GM19035 (cell line): ENCODE results near the gene TMED10.

Experiments used
- ATAC-seq: cut with Tn5 transposase; IDR thresholded peaks from one replicate; pipeline ENCODE4 v1.9.1; 2021; ENCODE audit not compliant: unreplicated experiment

The TMED10 gene

DNA sequence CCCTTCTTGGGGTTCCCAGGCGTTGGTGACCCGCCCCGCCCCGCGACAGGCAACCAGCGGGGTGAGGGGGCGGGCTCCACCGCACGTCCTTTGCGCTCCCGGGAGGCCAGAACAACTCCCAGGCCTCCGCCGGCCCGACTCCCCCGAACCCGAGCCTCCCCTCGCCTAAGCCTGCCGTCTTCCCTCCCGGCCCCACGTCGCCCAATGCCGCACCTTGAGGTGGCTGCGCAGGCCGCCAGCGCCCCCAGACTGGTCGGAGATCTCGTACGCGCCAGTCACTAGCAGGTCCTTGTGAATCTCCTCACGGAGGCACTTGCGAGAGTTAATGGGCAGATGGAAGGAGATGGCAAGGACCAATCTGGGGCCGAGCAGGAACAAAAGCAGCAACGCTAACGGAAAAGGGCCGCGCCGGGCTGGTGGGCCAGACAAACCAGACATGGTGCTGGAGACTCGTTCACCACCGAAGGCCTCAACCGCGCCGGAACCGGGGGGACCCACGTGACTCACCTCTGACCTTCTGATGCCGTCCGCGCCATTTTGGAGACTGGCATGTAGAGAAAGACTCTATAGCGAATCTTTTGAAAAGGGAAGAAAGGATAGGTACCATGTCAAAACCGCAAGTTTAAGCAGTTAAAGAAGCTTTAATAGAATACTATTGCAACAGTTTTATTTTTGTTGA, at the start of gene TMED10:
TMED10 (minus strand) TSS at position 471 of the 679 bp plus-strand sequence; CDS start at position 438, 33 bp downstream.
- ATAC-seq: peak; percentile 74

DNA sequence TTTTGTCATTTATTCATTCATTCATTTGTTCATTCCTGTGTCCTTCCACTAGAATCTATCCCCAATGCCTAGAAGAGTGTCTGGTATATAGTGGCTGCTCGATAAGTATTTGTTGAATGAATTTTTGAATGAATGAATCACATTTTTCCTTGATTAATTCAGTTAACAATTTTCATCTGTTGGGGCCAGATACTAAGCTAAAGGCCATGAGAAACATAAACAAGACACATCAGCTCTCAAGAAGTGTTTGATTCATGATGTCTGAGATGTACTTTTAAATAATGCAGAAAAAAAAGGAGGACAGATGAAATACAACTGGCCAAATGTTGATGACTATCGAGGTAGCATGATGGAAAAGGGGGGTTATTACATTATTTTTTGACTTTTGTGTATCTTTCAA, 48.1 kb upstream of the TMED10 start:
- ATAC-seq: no peak

DNA sequence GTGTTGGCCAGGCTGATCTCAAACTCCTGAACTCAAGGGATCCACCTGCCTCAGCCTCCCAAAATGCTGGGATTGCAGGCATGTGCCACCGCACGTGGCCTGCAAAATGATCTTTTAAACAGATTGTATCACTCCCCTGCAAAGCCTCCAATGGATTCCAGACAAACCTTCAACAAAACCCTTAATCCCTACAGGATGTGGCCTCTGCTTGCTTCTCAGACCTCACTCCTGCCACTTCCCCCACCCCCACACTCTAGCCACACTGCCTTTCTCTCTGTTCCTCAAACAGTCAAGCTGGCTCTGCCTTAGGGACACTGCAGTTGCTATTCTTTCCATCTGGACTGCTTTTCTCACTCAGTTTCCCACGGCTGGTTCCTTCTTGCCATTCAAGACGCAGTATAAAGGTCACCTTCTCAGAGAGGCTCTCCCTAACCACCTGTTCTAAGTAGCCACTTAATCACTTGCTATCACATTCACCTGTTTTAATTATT, 47.3 kb upstream of the TMED10 start:
- peak; percentile 40 for ATAC-seq

DNA sequence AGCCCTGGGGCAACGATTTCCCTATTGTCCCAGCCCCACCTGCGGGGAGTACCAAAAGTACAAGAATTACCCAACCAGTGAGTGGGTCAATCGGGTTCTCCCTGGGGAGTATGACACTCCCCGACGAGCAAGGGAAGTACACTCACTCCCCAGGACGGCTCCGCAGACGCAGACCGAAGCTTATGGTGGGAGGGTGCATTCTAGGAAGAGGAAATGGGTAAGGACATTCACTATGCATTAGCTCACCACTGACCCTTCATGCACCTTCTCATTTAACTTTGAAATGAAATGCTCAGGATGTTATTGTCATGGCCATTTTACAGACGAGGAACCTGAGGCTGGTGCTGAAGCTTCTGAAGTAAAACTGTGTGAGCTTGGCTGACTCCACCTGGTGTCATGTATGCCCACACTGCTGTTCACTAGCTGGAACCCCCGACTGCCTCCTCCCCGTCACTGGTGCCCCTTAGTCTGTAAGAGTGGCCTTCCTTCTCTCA, 45.8 kb upstream of the TMED10 start:
- ATAC-seq: no peak

DNA sequence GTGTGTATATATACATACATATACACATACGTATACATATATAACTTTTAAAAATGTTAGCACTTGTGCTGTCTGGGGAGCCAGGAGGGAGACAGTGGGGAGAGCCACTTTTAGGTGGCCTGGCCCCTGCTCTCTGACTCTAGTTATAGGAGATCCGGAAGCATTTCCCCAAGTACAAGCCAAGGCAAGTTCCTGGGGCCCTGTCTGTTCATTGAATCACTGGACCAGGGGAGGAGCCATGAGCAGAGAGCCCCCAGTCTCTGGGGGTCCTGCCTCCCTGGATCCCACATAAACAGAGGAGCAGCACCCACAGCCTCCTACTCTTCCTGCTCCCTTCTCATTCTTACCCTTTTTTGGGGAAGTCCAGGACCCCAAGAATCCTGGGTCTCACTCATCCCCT, 45.4 kb upstream of the TMED10 start:
- no peak for ATAC-seq

DNA sequence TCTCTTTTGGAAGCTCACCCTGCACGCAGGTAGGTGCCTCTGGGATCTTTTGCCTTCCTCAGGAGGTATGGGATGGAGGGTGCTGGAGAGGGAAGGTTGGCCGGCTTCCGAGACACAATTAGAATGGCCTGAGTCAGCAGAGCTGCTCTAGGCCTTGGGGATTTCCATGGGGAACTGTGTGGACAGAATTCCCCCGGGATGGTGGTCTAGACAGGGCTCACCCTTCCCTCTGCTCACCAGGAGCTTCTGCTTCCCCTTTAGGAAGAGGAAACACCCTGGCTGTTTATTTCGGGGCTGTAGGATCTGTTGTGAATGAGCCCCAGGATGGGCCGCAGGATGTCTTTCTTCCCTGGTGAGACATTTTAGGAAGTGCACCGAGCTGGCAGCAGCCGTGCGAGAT, 43.7 kb upstream of the TMED10 start:
- no peak for ATAC-seq

DNA sequence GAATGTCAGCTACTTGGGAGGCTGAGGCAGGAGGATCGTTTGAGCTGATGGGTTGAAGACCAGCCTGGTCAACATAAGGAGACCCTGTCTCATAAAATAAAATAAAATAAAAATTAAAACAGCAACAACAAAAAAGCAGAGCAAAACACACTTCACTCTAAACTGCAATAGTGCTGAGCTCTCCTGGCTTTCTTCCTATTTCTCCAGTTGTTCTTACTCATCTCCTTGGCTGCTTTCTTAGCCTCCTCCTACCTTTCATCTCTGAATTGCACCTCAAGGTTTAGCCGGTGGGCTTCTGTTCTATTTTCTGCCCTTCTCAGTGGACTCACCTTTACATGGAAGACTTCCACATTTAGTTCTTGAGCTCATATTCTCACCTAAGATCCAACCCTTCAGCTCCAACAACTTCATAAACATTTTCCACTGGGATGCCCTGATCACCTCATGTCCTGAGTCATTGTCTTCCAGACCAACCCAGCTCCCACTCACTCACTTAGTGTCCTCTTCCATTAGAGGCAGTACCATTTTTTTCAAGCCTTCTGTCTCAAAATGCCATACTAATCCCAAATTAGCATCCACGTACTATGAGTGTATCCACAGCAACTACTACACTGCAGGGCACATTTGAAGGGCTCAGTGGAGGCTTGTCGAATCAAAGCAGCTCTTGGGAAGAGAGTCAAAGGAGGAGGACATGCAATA, 41.2 kb upstream of the TMED10 start:
- ATAC-seq: no peak

DNA sequence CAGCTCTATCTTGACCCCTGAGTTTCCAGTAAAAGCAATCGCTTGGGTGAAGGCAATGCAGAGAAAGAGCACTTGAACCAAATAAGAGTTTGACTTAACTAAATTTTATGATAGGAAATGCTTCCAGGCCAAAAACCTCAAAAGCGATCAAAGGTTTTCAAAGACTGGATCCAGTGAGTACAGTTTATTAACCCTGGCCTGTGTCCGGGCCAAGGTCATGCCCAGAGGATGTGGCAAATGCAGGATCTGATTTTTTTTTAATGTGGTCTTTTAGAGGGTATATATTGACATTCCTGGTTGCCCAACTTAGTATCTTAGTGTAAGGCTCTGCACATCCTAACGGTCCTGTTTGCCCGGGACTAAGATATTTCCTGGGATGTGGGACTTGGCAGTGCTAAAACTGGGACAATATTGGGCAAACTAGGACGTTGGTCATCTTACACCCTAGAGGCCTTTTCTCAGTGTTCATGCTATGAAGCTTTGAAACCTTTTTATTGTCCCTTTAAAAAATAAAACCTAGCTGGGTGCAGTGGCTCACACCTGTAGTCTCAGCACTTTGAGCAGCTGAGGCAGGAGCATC, 40.1 kb upstream of the TMED10 start:
- no peak for ATAC-seq

DNA sequence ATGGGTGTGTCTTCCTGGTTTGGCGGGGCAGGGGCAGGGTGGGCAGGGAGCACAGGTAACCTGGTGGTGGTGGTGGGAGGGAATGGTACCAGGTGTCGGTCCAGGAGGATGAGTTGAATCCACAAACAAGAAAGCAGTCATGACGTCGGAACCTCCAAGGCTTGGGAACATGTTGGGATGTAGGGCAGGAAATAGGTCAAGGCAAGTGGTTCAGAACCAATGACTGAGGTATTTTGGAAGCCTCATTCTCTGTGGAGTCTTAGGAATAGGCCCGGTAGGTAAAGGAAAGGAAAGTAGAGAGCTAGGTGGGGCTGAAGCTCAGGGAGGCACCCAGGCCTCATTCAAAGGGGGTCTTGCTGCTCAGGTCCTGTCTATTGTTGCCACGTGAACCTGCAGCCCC, 39.1 kb upstream of the TMED10 start:
- ATAC-seq: no peak

DNA sequence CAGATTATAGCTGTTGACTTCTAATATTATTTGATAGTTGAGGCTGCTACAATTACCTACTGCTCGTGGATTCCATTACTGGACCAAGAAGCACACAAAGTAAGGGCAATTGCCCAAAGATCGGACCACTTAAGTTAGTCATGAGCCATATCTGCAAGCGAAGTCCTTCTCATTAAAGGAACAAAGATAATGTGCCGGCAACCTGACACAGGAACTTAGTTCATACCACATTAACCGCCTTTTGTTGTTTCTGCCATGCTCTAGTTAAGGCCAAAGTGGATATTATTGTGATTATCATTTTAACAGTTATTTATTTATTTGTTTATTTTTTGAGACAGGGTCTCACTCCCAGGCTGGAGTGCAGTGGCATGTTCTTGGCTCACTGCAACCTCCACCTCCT, 38.1 kb upstream of the TMED10 start:
- no peak for ATAC-seq

DNA sequence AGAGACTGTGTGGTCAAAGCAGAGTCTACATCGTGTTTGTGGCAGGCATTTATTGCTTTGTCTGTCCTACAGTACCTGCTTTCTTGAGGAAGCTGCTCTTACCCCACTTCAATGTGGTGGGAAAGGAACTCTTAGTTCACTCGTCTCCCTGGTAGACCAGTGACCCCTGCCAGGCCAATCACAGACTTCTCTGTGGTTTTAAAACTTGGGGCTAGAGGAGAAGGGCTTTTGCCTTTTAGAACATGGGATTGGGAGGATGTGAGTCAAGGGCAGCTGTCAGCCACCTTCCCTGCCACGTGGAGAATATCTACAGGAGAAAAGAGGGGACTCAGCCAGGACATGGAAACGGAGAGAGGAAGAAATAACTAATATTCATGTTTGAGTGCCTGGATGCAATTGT, 36.8 kb upstream of the TMED10 start:
- no peak for ATAC-seq

DNA sequence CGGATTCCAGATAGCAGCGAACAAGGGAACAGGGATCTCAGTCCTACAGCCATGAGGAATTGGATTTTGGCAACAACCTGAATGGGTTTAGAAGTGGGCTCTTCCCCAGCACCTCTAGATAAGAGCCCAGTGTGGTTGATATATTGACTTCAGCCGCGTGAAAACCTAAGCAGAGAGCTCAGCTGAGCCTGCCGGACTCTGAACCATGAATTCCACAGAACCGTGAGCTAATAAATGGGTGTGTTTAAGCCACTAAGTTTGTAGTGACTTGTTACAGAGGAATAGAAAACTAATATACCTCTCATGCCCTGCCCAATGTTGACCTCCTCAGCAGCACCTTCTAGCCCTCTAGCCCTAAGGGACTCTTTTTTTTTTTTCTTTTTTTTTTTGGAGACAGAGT, 32.4 kb upstream of the TMED10 start:
- ATAC-seq: no peak

DNA sequence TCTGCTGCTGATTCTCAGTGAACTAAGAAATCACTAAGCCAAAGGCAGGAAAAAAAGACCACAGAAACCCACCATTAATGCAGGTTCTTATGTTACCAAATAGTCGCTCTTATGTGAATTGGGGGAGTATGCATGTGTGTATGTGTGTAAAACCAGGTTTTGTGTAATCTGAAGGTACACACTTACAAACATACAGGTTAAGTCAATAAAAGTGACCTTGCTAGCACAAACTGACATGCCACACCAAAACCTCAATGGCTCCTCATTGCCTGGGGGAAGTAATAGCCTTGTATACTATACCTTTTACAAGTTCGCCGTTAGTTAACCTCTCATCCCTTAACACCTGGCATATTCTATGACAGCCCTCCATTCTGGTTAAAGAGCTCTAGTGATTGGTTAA, 29.8 kb upstream of the TMED10 start:
- no peak for ATAC-seq

DNA sequence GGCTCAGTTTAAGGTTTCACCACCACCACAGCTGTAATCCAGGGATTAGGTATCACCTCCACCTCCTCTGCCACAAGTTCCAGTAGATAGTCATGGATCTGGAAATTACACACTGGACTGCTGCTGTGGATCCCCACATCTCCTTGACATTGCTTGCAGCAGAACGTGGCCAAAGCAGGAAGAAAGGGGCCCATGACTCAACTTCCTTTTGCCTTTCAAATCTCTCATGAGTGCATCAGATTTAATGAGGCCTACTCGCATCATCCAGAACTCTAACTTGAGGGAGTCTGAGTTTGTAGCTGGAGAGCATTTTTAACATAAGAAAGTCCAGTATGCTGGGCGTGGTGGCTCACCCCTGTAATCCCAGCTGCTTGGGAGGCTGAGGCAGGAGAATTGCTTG, 29.2 kb upstream of the TMED10 start:
- no peak for ATAC-seq

DNA sequence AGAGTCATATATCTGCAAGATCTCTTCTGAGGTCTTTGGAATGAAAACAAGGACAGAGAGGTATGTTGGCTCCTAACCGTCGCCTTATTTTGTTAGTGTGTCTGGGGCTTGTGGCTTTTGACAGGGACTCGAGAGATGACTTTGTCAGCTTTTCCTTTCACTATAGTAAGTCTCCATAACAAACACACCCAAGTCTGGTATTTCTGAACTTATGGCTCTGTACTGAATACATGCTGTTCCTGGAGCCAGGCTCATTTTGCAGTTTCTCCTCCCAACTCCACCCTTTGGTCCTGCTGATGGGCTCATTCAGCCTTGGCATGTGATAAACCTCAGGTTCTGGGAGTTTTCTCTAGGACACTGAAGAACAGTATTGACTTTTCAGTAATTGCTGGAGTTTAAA, 27.7 kb upstream of the TMED10 start:
- no peak for ATAC-seq

DNA sequence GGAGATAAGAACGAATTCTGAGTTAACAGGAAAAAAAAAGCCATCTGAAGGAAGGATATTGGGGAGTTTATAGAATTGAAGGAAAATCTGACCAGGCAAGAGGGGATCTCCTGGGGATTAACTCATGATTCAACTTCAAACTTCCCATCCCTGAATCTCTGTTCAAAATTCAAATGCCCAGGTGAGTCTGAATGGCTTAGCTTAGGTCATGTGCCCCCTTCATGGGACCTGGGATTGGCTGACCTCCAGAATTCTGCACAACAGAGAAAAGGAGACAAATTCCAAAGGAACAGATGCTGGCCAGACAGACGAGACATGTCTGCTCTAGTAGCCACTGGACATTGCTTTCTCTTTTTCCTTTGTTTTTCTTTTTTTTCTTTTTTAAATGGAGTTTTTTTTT, 26.2 kb upstream of the TMED10 start:
- no peak for ATAC-seq

DNA sequence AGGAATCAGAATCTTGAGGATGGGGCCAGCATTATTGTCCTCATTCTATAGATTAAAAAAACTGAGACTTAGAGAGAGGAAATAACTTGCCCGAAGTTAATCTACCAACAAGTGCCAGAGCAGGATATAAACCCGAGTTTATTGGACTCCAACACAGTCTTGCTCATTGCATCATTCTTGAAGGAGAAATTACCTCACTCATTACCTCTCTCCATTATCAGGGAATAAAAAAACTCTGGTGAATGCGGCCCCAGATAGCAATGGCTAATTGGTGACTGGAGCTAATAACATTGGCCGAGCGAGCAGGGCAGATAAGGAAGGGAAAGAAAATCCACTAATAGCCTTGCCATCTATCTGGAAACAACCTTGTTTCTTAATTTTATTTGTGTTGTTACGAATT, 24.7 kb upstream of the TMED10 start:
- ATAC-seq: no peak

DNA sequence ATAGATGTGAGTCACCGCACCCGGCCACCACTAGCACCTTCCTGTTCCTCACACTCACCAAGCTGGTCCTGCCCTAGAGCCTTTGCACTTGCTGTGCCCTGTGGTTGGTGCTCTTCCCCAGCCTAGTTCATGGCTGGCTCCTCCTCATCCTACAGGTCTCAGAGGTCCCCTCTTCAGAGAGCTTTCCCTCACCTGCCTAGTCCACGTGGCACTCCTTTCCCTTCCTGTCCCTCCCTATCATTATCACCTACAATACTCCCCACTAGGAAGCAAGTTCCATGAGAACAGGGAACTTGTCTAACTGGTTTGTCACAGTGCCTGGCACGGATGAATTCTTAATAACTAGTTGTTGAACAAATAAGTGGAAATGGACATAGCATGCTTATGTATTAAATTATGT, 24.0 kb upstream of the TMED10 start:
- no peak for ATAC-seq

DNA sequence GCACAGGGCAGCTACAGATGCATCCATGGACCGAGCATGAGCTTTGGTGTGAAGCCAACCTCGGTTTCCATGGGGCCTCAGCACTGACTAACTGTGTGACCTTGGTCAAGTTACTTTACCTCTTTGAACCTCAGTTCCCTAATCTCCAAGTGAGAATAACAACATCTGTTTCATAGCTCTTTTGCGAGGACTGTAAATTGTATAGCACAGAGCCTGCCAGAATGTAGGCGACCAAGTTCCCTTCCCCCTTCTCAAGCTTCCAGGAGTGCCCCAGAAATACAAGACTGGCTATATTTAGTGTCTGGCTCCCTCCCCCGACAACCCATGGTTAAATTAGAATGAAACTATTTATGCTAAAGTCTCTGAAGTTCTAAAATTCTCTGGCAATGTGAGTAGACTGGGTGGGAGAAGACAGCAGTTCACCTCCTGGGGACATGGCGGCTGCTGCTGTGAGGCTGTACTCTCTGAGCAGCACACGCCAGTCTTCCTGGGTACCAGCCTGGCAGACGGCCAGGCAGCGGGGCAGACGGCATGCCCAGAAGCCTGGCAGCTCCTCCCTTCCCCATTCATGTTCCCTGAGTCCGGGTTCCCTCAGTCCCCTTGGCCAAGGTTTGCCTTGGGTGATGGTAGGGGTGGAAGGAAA, 22.0 kb upstream of the TMED10 start:
- no peak for ATAC-seq

DNA sequence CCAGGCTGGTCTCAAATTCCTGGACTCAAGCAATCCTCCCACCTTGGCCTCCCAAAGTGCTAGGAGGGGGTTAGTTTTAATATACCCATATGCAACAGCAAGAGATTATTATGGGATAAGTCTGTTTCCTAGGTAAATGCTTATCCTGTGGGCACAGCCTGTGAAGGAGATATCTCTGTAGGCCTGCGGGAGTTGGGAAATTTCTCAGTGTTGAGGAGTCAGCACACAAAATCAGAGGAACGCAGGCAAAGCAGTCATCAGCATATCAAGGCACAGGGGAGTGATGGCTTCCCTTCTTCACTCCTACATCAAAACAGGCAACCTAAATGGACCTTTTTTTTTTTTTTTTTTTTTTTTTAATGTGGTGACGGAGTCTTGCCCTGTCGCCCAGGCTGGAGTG, 20.9 kb upstream of the TMED10 start:
- ATAC-seq: no peak

DNA sequence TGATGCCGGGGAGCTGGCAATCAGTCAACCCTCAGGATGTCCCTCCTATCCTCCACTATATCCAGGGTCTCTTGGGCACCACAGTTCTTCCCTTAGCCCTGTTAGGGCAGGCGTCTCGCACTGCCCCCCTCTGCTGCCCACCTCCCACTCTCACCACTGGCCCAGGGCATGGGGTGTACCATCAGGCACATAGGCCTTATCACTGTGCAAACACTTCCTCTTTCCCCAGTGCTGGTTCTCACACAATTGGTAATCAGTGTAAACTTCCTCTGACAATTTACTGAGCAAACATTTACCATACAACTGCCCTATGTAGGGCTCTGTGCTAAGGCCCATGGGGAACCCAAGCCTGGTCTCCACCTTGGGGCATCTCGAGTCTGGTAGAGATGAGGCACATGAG, 20.1 kb upstream of the TMED10 start:
- no peak for ATAC-seq

DNA sequence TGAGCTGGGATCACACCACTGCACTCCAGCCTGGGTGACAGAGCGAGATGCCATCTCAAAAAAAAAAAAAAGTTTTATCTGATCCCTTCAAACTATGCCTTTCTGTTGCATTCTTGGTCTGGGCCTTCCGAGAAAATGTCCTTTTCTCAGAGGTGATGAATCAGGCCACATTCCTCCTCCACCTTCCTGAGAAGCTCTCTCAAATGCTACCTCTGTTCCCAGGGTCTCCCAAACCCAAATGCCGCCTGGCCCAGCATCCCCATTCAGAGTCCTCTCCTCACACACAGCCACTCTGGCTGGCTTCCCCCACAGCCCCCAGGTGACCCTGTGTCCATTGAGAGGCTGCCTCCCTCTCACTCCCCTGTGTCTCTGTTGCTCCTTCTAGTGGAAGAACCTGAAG, 19.7 kb upstream of the TMED10 start:
- no peak for ATAC-seq
